GM12872 (cell line): Measurements from ENCODE around the gene C10orf53.

Experiments
- TF ChIP-seq, protein P1 (sequence below): IDR thresholded peaks from 3 replicates; pipeline ENCODE4 v1.5.1; 2011; ENCODE audit warnings: low read depth, mild to moderate bottlenecking, low read length, moderate library complexity; ENCODE audit not compliant: insufficient read depth

The C10orf53 gene

DNA sequence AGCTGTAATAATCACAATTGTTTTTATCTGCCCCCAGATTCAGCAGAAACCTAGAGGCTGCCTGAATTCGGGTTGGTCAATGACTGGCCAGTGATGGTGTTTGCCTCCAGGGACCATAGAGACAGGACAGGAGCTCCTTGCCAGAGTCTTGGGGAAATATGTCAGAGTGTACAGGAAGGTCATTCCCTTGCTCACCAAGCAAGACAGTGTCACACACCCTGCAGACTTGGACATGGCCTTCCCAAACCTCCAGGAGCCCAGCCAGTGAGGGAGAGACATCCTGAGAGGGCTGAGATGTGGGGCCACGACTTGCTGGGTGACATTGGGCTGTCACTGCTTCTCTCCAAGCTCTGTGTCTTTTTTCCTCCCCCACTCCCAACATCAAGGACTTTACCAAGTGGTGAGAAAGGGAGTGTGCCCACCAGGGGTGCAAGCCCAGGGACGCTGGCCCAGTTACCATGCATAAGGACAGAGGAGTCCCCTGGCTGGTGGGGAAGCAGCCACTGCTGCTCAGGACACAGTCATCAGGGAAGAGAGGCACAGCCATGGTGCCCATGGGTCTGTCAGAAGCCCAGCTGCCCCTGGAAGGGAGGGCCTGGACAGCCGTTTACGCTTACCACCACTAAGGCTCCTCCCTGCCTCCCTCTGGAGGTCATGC lies 25.3 kb upstream of the C10orf53 start:
- TF ChIP-seq, protein P1, sequence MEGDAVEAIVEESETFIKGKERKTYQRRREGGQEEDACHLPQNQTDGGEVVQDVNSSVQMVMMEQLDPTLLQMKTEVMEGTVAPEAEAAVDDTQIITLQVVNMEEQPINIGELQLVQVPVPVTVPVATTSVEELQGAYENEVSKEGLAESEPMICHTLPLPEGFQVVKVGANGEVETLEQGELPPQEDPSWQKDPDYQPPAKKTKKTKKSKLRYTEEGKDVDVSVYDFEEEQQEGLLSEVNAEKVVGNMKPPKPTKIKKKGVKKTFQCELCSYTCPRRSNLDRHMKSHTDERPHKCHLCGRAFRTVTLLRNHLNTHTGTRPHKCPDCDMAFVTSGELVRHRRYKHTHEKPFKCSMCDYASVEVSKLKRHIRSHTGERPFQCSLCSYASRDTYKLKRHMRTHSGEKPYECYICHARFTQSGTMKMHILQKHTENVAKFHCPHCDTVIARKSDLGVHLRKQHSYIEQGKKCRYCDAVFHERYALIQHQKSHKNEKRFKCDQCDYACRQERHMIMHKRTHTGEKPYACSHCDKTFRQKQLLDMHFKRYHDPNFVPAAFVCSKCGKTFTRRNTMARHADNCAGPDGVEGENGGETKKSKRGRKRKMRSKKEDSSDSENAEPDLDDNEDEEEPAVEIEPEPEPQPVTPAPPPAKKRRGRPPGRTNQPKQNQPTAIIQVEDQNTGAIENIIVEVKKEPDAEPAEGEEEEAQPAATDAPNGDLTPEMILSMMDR, result no peak

DNA sequence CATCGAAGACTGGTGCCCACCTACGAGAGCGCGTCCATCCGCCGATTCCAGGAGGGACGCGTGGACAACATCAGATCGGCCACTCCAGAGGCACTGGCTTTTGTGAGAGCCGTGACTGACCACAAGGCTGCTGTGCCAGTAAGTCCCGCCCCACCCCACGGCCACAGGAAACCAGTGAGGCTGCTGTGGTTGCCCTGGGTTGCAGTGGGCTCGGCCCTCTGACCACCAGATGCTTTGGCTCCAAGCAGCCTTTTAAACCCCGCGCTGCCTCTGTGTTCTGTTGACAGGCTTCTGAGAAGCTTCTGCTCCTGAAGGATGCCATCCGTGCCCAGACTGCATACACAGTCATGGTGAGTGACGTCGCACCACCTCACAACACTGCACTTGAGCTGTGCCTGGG lies 24.4 kb upstream of the C10orf53 start:
- TF ChIP-seq, protein P1, result no peak

DNA sequence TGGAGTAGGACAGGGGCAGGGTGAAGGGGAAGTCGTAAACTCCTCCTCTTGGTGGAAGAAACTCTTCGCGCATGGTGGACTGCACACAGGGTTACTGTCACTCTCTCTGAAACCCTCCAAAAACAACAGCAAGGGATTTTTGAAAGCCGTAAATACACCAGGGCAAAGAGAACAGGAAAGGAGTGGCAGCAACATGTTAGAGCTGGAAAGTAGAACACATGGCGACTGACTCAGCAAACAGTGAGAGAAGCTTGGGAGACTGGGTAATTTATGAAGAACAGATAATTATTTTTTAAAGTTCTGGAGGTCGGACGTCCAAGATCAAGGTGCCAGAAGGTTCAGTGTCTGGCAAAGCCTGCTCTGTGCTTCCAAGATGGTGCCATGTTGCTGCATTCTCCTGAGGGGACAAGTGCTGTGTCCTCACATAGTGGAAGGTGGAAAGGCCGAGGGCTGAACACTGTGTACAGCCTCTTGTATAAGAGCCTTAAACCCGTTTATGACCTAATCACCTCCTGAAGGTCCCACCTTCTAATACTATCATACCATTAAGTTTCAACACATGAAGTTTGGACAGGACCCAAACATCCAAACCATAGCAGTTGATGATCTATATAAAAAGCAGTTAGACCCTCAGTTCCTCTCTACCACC lies 22.5 kb upstream of the C10orf53 start:
- TF ChIP-seq, protein P1, result no peak

- TF ChIP-seq, protein P1, result no peak
Observed at GRCh38 chr10:49657606-49658005, 21.8 kb upstream of the C10orf53 start.

GRCh38 chr10:49661140-49661856 lies 18.2 kb upstream of the C10orf53 start:
- TF ChIP-seq, protein P1, result no peak

- TF ChIP-seq, protein P1, result no peak
Observed at GRCh38 chr10:49662169-49662830, 17.2 kb upstream of the C10orf53 start.

- TF ChIP-seq, protein P1, result no peak
Observed at GRCh38 chr10:49663596-49663995, 15.9 kb upstream of the C10orf53 start.
